Renal cortical epithelial cell (primary cell): ENCODE measurements around the gene TMEM145. TPM values are rescaled to one million over a fixed set of nuclear protein-coding genes. Genes with fewer than 3 reads are reported as not detected.

Experiments used
- DNase-seq: peaks from one replicate; pipeline ENCODE4 v3.0.0-alpha.2; 2011; ENCODE audit warnings: low read depth
- total RNA-seq: library from RNA; depleted of rRNA; stranded (reverse); fragments of >200 nt; gene quantifications from 2 replicates; pipeline ENCODE4 v1.2.3, GENCODE V29; 2014

TMEM145 gene
- total RNA-seq, 1 donor from 2014 or later: not detected

- no peak for DNase-seq
Observed at GRCh38 chr19:42277821-42278451, 35.2 kb upstream of the TMEM145 start.

GRCh38 chr19:42278452-42279154 is 34.5 kb upstream of the TMEM145 start:
- no peak for DNase-seq

- DNase-seq: no peak
Observed at GRCh38 chr19:42279155-42279901, 33.8 kb upstream of the TMEM145 start.

GRCh38 chr19:42279902-42280814 is 33.0 kb upstream of the TMEM145 start:
- DNase-seq: peak; percentile 55

GRCh38 chr19:42280815-42281145 is 32.3 kb upstream of the TMEM145 start:
- DNase-seq: no peak

- no peak for DNase-seq
Observed at GRCh38 chr19:42281146-42281826, 31.8 kb upstream of the TMEM145 start.

- no peak for DNase-seq
Observed at GRCh38 chr19:42281827-42282762, 31.0 kb upstream of the TMEM145 start.

- DNase-seq: no peak
Observed at GRCh38 chr19:42282819-42283187, 30.3 kb upstream of the TMEM145 start.

GRCh38 chr19:42283188-42284065 is 29.7 kb upstream of the TMEM145 start:
- DNase-seq: peak; percentile 63

- DNase-seq: no peak
Observed at GRCh38 chr19:42284066-42284501, 29.0 kb upstream of the TMEM145 start.

- no peak for DNase-seq
Observed at GRCh38 chr19:42284591-42285341, 28.3 kb upstream of the TMEM145 start.

- DNase-seq: no peak
Observed at GRCh38 chr19:42285541-42285941, 27.6 kb upstream of the TMEM145 start.

GRCh38 chr19:42285988-42286348 is 27.1 kb upstream of the TMEM145 start:
- DNase-seq: no peak

GRCh38 chr19:42286349-42287016 is 26.6 kb upstream of the TMEM145 start:
- DNase-seq: peak; percentile 40

- no peak for DNase-seq
Observed at GRCh38 chr19:42287017-42287826, 25.9 kb upstream of the TMEM145 start.

- no peak for DNase-seq
Observed at GRCh38 chr19:42287827-42288107, 25.3 kb upstream of the TMEM145 start.

GRCh38 chr19:42288387-42288786 is 24.7 kb upstream of the TMEM145 start:
- DNase-seq: no peak
